CD4-positive, alpha-beta T cell treated with Interleukin-12 subunit alpha and Interleukin-12 subunit beta, for 1 hour (primary cell): Measurements from ENCODE around the gene UBTF.

ENCODE experiments used
- DNase-seq: peaks from one replicate; pipeline ENCODE4 v3.0.0-alpha.2; 2020

Gene UBTF

GRCh38 chr17:44197107-44197506, 22.4 kb downstream of the UBTF start:
- no peak for DNase-seq

- DNase-seq = no peak
Observed at GRCh38 chr17:44193326-44194084, 26.0 kb downstream of the UBTF start.

GRCh38 chr17:44192750-44193149, 26.7 kb downstream of the UBTF start:
- DNase-seq = no peak

GRCh38 chr17:44191941-44192496, 27.5 kb downstream of the UBTF start:
- no peak for DNase-seq

- no peak for DNase-seq
Observed at GRCh38 chr17:44191369-44191768, 28.1 kb downstream of the UBTF start.

- DNase-seq = no peak
Observed at GRCh38 chr17:44190481-44190880, 29.0 kb downstream of the UBTF start.

- DNase-seq = no peak
Observed at GRCh38 chr17:44188576-44189403, 30.7 kb downstream of the UBTF start.

- DNase-seq = peak; percentile 62
Observed at GRCh38 chr17:44187131-44187899, 32.2 kb downstream of the UBTF start.

- peak; percentile 99 for DNase-seq
Observed at GRCh38 chr17:44186307-44187130, 33.0 kb downstream of the UBTF start, which contains the start of gene TMUB2. TSS of gene TMUB2 (plus strand) at chr17:44186972. CDS start at chr17:44187709, 737 bp downstream.

- DNase-seq = no peak
Observed at GRCh38 chr17:44184212-44184810, 35.2 kb downstream of the UBTF start.

GRCh38 chr17:44183024-44183423, 36.5 kb downstream of the UBTF start:
- DNase-seq = no peak

- DNase-seq = no peak
Observed at GRCh38 chr17:44178133-44178532, 41.3 kb downstream of the UBTF start.

- DNase-seq = no peak
Observed at GRCh38 chr17:44177640-44178039, 41.8 kb downstream of the UBTF start.

GRCh38 chr17:44176671-44177501, 42.6 kb downstream of the UBTF start:
- DNase-seq = no peak

- no peak for DNase-seq
Observed at GRCh38 chr17:44176257-44176656, 43.2 kb downstream of the UBTF start.

- no peak for DNase-seq
Observed at GRCh38 chr17:44174427-44174826, 45.0 kb downstream of the UBTF start.

GRCh38 chr17:44171931-44172455, 47.5 kb downstream of the UBTF start:
- DNase-seq = no peak

GRCh38 chr17:44170499-44171201, 48.8 kb downstream of the UBTF start, which contains the start of gene ASB16:
TSS of gene ASB16 (plus strand) at chr17:44170704. CDS start at chr17:44170790, 86 bp downstream.
- no peak for DNase-seq

- no peak for DNase-seq
Observed at GRCh38 chr17:44170135-44170498, 49.4 kb downstream of the UBTF start.
